Muscle layer of colon (tissue), 2 donors: Measurements from ENCODE around the gene ATG10.

ENCODE experiments used
- H3K27ac ChIP-seq: one replicate; pipeline ENCODE4 v1.7.0; 2013; ENCODE audit warnings: low read depth, mild to moderate bottlenecking, low read length, moderate library complexity
- H3K27me3 ChIP-seq, 2 donors: one replicate each; pipeline ENCODE4 v1.7.0; 2013; ENCODE audit warnings: low read length in 2 of 2, mild to moderate bottlenecking in 2 of 2; ENCODE audit not compliant: insufficient read depth in 2 of 2, control insufficient read depth in 1 of 2
- H3K36me3 ChIP-seq: one replicate; pipeline ENCODE4 v1.7.0; 2013; ENCODE audit warnings: mild to moderate bottlenecking, low read length; ENCODE audit not compliant: insufficient read depth
- H3K4me1 ChIP-seq: one replicate; pipeline ENCODE4 v1.7.0; 2013; ENCODE audit warnings: mild to moderate bottlenecking, low read length; ENCODE audit not compliant: insufficient read depth
- H3K4me3 ChIP-seq, 2 donors: one replicate each; pipeline ENCODE4 v1.7.0; 2013; ENCODE audit warnings: low read length in 2 of 2, low read depth in 1 of 2, mild to moderate bottlenecking in 1 of 2, moderate library complexity in 1 of 2
- H3K9ac ChIP-seq: one replicate; pipeline ENCODE4 v1.7.0; 2013; ENCODE audit warnings: low read length
- H3K9me3 ChIP-seq: one replicate; pipeline ENCODE4 v1.7.0; 2013; ENCODE audit warnings: mild to moderate bottlenecking, low read length
- donor health status: abdominal sarcoma.
- donor health status: Adenocarcinoma of cecum.

ATG10 gene

DNA sequence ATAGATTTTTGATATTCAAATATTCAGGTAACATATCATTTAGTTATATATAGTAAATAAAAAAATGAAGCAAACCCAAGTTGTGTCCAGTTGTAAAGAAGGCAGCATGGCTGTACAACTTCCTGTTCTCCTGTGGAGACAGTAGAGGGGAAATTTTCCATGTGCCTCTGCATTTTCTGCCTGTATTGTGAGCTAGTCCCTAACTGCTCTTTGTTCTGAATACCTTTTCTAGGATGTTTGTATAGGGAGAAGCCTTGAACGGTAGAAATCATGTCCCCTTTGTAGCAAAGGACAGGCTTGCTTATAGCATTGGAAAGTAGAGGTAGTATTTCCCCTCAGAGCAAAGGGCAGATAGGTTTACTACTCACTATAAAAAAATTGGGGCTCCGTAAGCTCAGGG, 319.6 kb downstream of the ATG10 start:
- no peak overlapping the region for H3K4me3 ChIP-seq
- H3K4me1 ChIP-seq: no peaks in the 10 kb centered on the region
- no peaks in the 10 kb centered on the region for H3K27me3 ChIP-seq
- no peak overlapping the region for H3K27ac ChIP-seq
- no peaks in the 10 kb centered on the region for H3K9me3 ChIP-seq
- H3K9ac ChIP-seq: no peak overlapping the region
- no peaks in the 10 kb centered on the region for H3K36me3 ChIP-seq

- Histone ChIP-seq H3K4me1 (no peaks in the 10 kb centered on the region), H3K36me3 (no peaks in the 10 kb centered on the region), H3K27ac (no peak overlapping the region), H3K9me3 (no peaks in the 10 kb centered on the region), H3K27me3 (no peaks in the 10 kb centered on the region), H3K9ac (no peak overlapping the region), H3K4me3 (no peak overlapping the region)
Measured at GRCh38 chr5:82295144-82295543, 323.3 kb downstream of the ATG10 start.

GRCh38 chr5:82295959-82296531, 324.2 kb downstream of the ATG10 start:
- no peaks in the 10 kb centered on the region for H3K9me3 ChIP-seq
- H3K36me3 ChIP-seq: no peaks in the 10 kb centered on the region
- no peak overlapping the region for H3K9ac ChIP-seq
- H3K4me3 ChIP-seq: no peak overlapping the region
- no peaks in the 10 kb centered on the region for H3K27me3 ChIP-seq
- H3K27ac ChIP-seq: no peak overlapping the region
- H3K4me1 ChIP-seq: no peaks in the 10 kb centered on the region

DNA sequence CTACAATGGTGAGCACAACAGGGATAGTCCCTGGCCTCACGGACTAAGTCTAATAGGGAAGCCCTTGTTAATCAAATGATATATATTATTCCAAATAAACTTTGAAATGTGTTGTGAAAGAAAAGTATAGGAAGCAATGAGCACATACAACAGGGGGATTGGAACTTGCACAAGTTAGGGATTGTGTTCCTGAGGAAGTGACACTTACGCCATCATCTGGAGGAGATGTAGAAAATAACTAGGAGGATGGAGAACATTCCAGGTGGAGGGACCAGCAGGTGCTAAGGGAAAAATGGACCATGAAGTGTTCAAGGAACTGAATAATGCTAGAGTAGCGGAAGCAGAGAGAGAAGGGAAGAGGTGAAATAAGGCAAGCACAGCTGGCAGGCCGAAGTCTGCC, 325.1 kb downstream of the ATG10 start:
- Histone ChIP-seq H3K27me3 (no peaks in the 10 kb centered on the region), H3K9me3 (no peaks in the 10 kb centered on the region), H3K4me1 (no peaks in the 10 kb centered on the region), H3K27ac (no peak overlapping the region), H3K9ac (no peak overlapping the region), H3K4me3 (no peak overlapping the region), H3K36me3 (no peaks in the 10 kb centered on the region)

GRCh38 chr5:82297711-82298110, 325.9 kb downstream of the ATG10 start:
- Histone ChIP-seq H3K36me3 (no peaks in the 10 kb centered on the region), H3K9me3 (no peaks in the 10 kb centered on the region), H3K4me1 (no peaks in the 10 kb centered on the region), H3K27ac (no peak overlapping the region), H3K27me3 (no peaks in the 10 kb centered on the region), H3K4me3 (no peak overlapping the region), H3K9ac (no peak overlapping the region)

DNA sequence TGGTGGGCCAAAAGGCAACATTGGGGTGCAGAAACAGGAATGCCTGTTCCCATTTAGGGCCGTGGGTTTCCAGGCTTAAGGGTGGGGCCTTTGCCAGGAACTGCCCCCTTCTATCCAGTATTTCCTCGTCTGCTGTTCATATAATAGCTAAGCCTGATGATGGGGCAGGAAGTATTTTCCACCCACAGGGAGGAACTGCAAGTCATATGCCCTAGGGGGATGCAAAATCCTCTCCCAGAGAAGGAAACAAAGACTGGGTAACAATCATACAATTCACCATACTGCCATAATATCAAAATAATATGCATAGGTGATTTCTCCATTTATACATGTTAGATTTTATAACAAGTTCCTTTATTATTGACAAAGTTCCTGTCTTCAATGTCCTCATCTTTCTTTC, 326.8 kb downstream of the ATG10 start:
- no peak overlapping the region for H3K27ac ChIP-seq
- no peaks in the 10 kb centered on the region for H3K27me3 ChIP-seq
- H3K9ac ChIP-seq: no peak overlapping the region
- no peaks in the 10 kb centered on the region for H3K4me1 ChIP-seq
- H3K4me3 ChIP-seq: no peak overlapping the region
- no peaks in the 10 kb centered on the region for H3K9me3 ChIP-seq
- no peaks in the 10 kb centered on the region for H3K36me3 ChIP-seq

- H3K4me3 ChIP-seq: no peak overlapping the region
- no peaks in the 10 kb centered on the region for H3K36me3 ChIP-seq
- no peak overlapping the region for H3K9ac ChIP-seq
- H3K4me1 ChIP-seq: no peaks in the 10 kb centered on the region
- no peaks in the 10 kb centered on the region for H3K9me3 ChIP-seq
- no peak overlapping the region for H3K27ac ChIP-seq
- no peaks in the 10 kb centered on the region for H3K27me3 ChIP-seq
Measured at GRCh38 chr5:82301190-82301589, 329.4 kb downstream of the ATG10 start.
